HepG2 (cell line): Measurements from ENCODE around the gene MFAP4. TPM values are rescaled to one million over a fixed set of nuclear protein-coding genes. Genes with fewer than 3 reads are reported as not detected.

Experiments
- GLMP ChIP-seq: sonication (generic); formaldehyde crosslinking; IDR thresholded peaks from 2 replicates; pipeline ENCODE4 v1.9.0; 2021; ENCODE audit warnings: missing genetic modification reagents, mild to moderate bottlenecking, borderline replicate concordance
- HNF1B ChIP-seq: sonication (generic); formaldehyde crosslinking; IDR thresholded peaks from 2 replicates; pipeline ENCODE4 v1.5.1; 2020; ENCODE audit warnings: mild to moderate bottlenecking, moderate library complexity, missing genetic modification reagents
- NPAS2 ChIP-seq: sonication (generic); formaldehyde crosslinking; IDR thresholded peaks from 2 replicates; pipeline ENCODE4 v1.8.0; 2022; ENCODE audit warnings: mild to moderate bottlenecking, missing genetic modification reagents, borderline replicate concordance
- RBAK ChIP-seq: sonication (generic); formaldehyde crosslinking; IDR thresholded peaks from 2 replicates; pipeline ENCODE4 v1.5.1; 2020; ENCODE audit warnings: mild to moderate bottlenecking, missing genetic modification reagents
- SPEN ChIP-seq: sonication (generic); formaldehyde crosslinking; IDR thresholded peaks from 2 replicates; pipeline ENCODE4 v1.5.1; 2020; ENCODE audit warnings: low read depth, mild to moderate bottlenecking, missing genetic modification reagents
- TFAP4 ChIP-seq: sonication (generic); IDR thresholded peaks from 2 replicates; pipeline ENCODE4 v1.6.1; 2016; ENCODE audit warnings: low read depth, borderline replicate concordance
- TFE3 ChIP-seq: IDR thresholded peaks from 2 replicates; pipeline ENCODE4 v1.6.1; 2016
- TOE1 ChIP-seq: sonication (generic); formaldehyde crosslinking; IDR thresholded peaks from 2 replicates; pipeline ENCODE4 v1.4.0; 2020; ENCODE audit warnings: mild to moderate bottlenecking, missing genetic modification reagents
- ZNF143 ChIP-seq: sonication (generic); formaldehyde crosslinking; IDR thresholded peaks from 2 replicates; pipeline ENCODE4 v1.4.0; 2020; ENCODE audit warnings: missing genetic modification reagents
- ZNF207 ChIP-seq: fragments of 450-650 bp; IDR thresholded peaks from 2 replicates; pipeline ENCODE4 v1.6.1; 2016; ENCODE audit warnings: antibody characterized with exemption, borderline replicate concordance
- ZNF274 ChIP-seq: sonication (generic); formaldehyde crosslinking; IDR thresholded peaks from 2 replicates; pipeline ENCODE4 v1.5.1; 2020; ENCODE audit warnings: mild to moderate bottlenecking, missing genetic modification reagents
- ZNF597 ChIP-seq: sonication (generic); formaldehyde crosslinking; IDR thresholded peaks from 2 replicates; pipeline ENCODE4 v1.5.0; 2020; ENCODE audit warnings: missing genetic modification reagents
- ZNF598 ChIP-seq: sonication (generic); formaldehyde crosslinking; IDR thresholded peaks from 2 replicates; pipeline ENCODE4 v1.5.1; 2020; ENCODE audit warnings: mild to moderate bottlenecking, missing genetic modification reagents, borderline replicate concordance
- ZNF652 ChIP-seq: IDR thresholded peaks from 2 replicates; pipeline ENCODE4 v1.6.1; 2016; ENCODE audit warnings: low read depth, borderline replicate concordance
- ZNF749 ChIP-seq: sonication (generic); formaldehyde crosslinking; IDR thresholded peaks from 2 replicates; pipeline ENCODE4 v1.8.0; 2022; ENCODE audit warnings: mild to moderate bottlenecking, missing genetic modification reagents, moderate library complexity, borderline replicate concordance
- ZNF775 ChIP-seq: sonication (generic); formaldehyde crosslinking; IDR thresholded peaks from 2 replicates; pipeline ENCODE4 v1.4.0; 2020; ENCODE audit warnings: missing genetic modification reagents, mild to moderate bottlenecking, moderate library complexity, borderline replicate concordance
- ZNF800 ChIP-seq: sonication (generic); formaldehyde crosslinking; IDR thresholded peaks from 2 replicates; pipeline ENCODE4 v1.4.0; 2020; ENCODE audit warnings: missing genetic modification reagents
- ZNF841 ChIP-seq: sonication (generic); formaldehyde crosslinking; IDR thresholded peaks from 2 replicates; pipeline ENCODE4 v1.8.1; 2023; ENCODE audit warnings: missing genetic modification reagents, borderline replicate concordance
- ZNF879 ChIP-seq: sonication (generic); formaldehyde crosslinking; IDR thresholded peaks from 2 replicates; pipeline ENCODE4 v1.8.1; 2023; ENCODE audit warnings: missing genetic modification reagents
- polyA plus RNA-seq, 8 experiments: library from polyadenylated mRNA; depleted of rRNA in 3 of 8; stranded (reverse) in 7 of 8; unstranded in 1 of 8; fragments of >200 nt; fragmentation: Illumina TruSeq in 4 of 8; extraction: Trizol in 4 of 8; gene quantifications; 2 replicates each; pipeline versions ENCODE4 v1.2.1 to v1.2.3, GENCODE V29; 2011 to 2016; ENCODE audit warnings: low read depth in 4 of 8, missing spikeins in 1 of 8, mixed read lengths in 1 of 8; ENCODE audit not compliant: insufficient read depth in 1 of 8
- total RNA-seq, 5 experiments: library from RNA; depleted of rRNA; stranded (reverse); fragments of >200 nt; fragmentation: Illumina TruSeq; extraction: Trizol; gene quantifications; 2 replicates each; pipeline ENCODE4 v1.2.3, GENCODE V29; 2016; ENCODE audit warnings: low read depth in 1 of 5

MFAP4 gene
- total and polyA plus RNA-seq, 2 of the 13 experiments (the other 11 are each of a cell fraction or from before 2014, with no cell fraction given): 0.08 TPM; not detected in 1

GRCh38 chr17:19362277-19363113 lies 24.5 kb downstream of the MFAP4 start, which contains the start of gene B9D1 (continued):
- TF ChIP-seq GLMP (CRISPR knock-in tag): no peak
- no peak for TF ChIP-seq ZNF274
- TF ChIP-seq ZNF652 (CRISPR knock-in tag): no peak
- no peak for TF ChIP-seq ZNF800 (CRISPR knock-in tag)
- peak; percentile 66; the same call in 1 of the 2 replicates for TF ChIP-seq TFAP4
- TF ChIP-seq TOE1 (CRISPR knock-in tag): no peak
- no peak for TF ChIP-seq ZNF207
- no peak for TF ChIP-seq NPAS2
- no peak; the same call in 1 of the 2 replicates for TF ChIP-seq ZNF143 (CRISPR knock-in tag)
- TF ChIP-seq HNF1B (CRISPR knock-in tag): peak; percentile 71; the same call in 1 of the 2 replicates
- no peak for TF ChIP-seq ZNF597 (CRISPR knock-in tag)
- 0 out of 2 replicates have a peak, but pooled peaks have one; percentile 12 for TF ChIP-seq TFE3 (CRISPR knock-in tag)
- no peak for TF ChIP-seq ZNF841 (CRISPR knock-in tag)
- no peak for TF ChIP-seq ZNF775 (CRISPR knock-in tag)
- no peak for TF ChIP-seq SPEN (CRISPR knock-in tag)
- 0 out of 2 replicates have a peak, but pooled peaks have one; percentile 51 for TF ChIP-seq RBAK (CRISPR knock-in tag)
- TF ChIP-seq ZNF879 (CRISPR knock-in tag): 0 out of 2 replicates have a peak, but pooled peaks have one; percentile 21
- TF ChIP-seq ZNF749: no peak; the same call in 1 of the 2 replicates
- peak; percentile 56; the same call in 1 of the 2 replicates for TF ChIP-seq ZNF598 (CRISPR knock-in tag)
